ENCODE measurements around the gene SLC17A1. TPM values are rescaled to one million over a fixed set of nuclear protein-coding genes. Genes with fewer than 3 reads are reported as not detected.
A peak's percentile ranks its signal among the peaks of the same experiment; 100 is the strongest.

SLC17A1 gene
- total and polyA plus RNA-seq, 3 experiments from 2014 or later = not detected

GRCh38 chr6:25768566-25768965 is 63.3 kb downstream of the SLC17A1 start:
- Histone ChIP-seq H3K27me3 (ENCODE audit: insufficient read depth, low read length, poor library complexity, severe bottlenecking) (peaks cover 3% of the 10 kb centered on the region), H3K4me1 (ENCODE audit: insufficient read depth, low read length) (no peaks in the 10 kb centered on the region), H3K4me3 (ENCODE audit: low read length) (no peak overlapping the region), H3K27ac (ENCODE audit: low read depth, low read length) (no peak overlapping the region), H3K9me3 (ENCODE audit: low read length) (no peaks in the 10 kb centered on the region), H3K36me3 (ENCODE audit: insufficient read depth, low read length) (no peaks in the 10 kb centered on the region)
- no peaks in the 10 kb centered on the region for H3K4me1 Mint-ChIP-seq
- H3K27me3 Mint-ChIP-seq = peaks cover 17 to 50% of the 10 kb centered on the region in 2 donors
- no peak for DNase-seq
- H3K4me3 Mint-ChIP-seq = no peak overlapping the region
- H3K36me3 Mint-ChIP-seq = no peaks in the 10 kb centered on the region
- ChIA-PET CTCF (no interaction called here), POLR2A (no interaction called here)
- no peak overlapping the region for H3K27ac Mint-ChIP-seq
- no peaks in the 10 kb centered on the region for H3K9me3 Mint-ChIP-seq

- no peaks in the 10 kb centered on the region for H3K4me1 ChIP-seq (ENCODE audit: insufficient read depth, low read length)
- Mint-ChIP-seq H3K27me3 (peaks cover 5 to 45% of the 10 kb centered on the region in 2 donors), H3K36me3 (no peaks in the 10 kb centered on the region), H3K27ac (no peak overlapping the region), H3K4me3 (no peak overlapping the region), H3K4me1 (no peaks in the 10 kb centered on the region), H3K9me3 (no peaks in the 10 kb centered on the region)
- no peak for DNase-seq
- ChIA-PET CTCF (interaction anchor here (0.6 kb wide), 1 partner anchor 1134 kb away, joined by 4 read pairs; no protein-coding TSS in a partner anchor), POLR2A (no interaction called here)
- H3K27ac ChIP-seq (ENCODE audit: low read depth, low read length) = no peak overlapping the region
- H3K9me3 ChIP-seq (ENCODE audit: low read length) = no peaks in the 10 kb centered on the region
- no peak overlapping the region for H3K4me3 ChIP-seq (ENCODE audit: low read length)
- no peaks in the 10 kb centered on the region for H3K27me3 ChIP-seq (ENCODE audit: insufficient read depth, low read length, poor library complexity, severe bottlenecking)
- H3K36me3 ChIP-seq (ENCODE audit: insufficient read depth, low read length) = no peaks in the 10 kb centered on the region
Measured at GRCh38 chr6:25764611-25765010, 67.2 kb downstream of the SLC17A1 start.

- CTCF ChIA-PET = no interaction called here
- POLR2A ChIA-PET = no interaction called here
- no peaks in the 10 kb centered on the region for H3K27me3 ChIP-seq (ENCODE audit: insufficient read depth, low read length, poor library complexity, severe bottlenecking)
- H3K9me3 ChIP-seq (ENCODE audit: low read length) = no peaks in the 10 kb centered on the region
- no peaks in the 10 kb centered on the region for H3K4me1 ChIP-seq (ENCODE audit: insufficient read depth, low read length)
- Mint-ChIP-seq H3K36me3 (no peaks in the 10 kb centered on the region), H3K27me3 (peaks cover 4 to 22% of the 10 kb centered on the region in 2 donors), H3K9me3 (no peaks in the 10 kb centered on the region), H3K4me3 (no peak overlapping the region), H3K4me1 (no peaks in the 10 kb centered on the region), H3K27ac (peak overlapping the region in 1 of 8 donors; percentile 7)
- DNase-seq = no peak
- no peaks in the 10 kb centered on the region for H3K36me3 ChIP-seq (ENCODE audit: insufficient read depth, low read length)
- no peak overlapping the region for H3K27ac ChIP-seq (ENCODE audit: low read depth, low read length)
- H3K4me3 ChIP-seq (ENCODE audit: low read length) = no peak overlapping the region
Measured at GRCh38 chr6:25757936-25758642, 73.8 kb downstream of the SLC17A1 start.

- Mint-ChIP-seq H3K27me3 (peaks cover 4 to 18% of the 10 kb centered on the region in 2 donors), H3K4me1 (no peaks in the 10 kb centered on the region), H3K4me3 (no peak overlapping the region), H3K9me3 (no peaks in the 10 kb centered on the region), H3K27ac (peak overlapping the region in 1 of 8 donors; percentile 14), H3K36me3 (no peaks in the 10 kb centered on the region)
- Histone ChIP-seq H3K27me3 (ENCODE audit: insufficient read depth, low read length, poor library complexity, severe bottlenecking) (no peaks in the 10 kb centered on the region), H3K4me3 (ENCODE audit: low read length) (no peak overlapping the region), H3K36me3 (ENCODE audit: insufficient read depth, low read length) (no peaks in the 10 kb centered on the region), H3K4me1 (ENCODE audit: insufficient read depth, low read length) (no peaks in the 10 kb centered on the region), H3K9me3 (ENCODE audit: low read length) (no peaks in the 10 kb centered on the region), H3K27ac (ENCODE audit: low read depth, low read length) (no peak overlapping the region)
- ChIA-PET POLR2A (no interaction called here), CTCF (no interaction called here)
- DNase-seq = no peak
Measured at GRCh38 chr6:25756382-25757363, 75.2 kb downstream of the SLC17A1 start.

- CTCF ChIA-PET = no interaction called here
- H3K27ac Mint-ChIP-seq = no peak overlapping the region
- H3K27me3 ChIP-seq (ENCODE audit: insufficient read depth, low read length, poor library complexity, severe bottlenecking) = no peaks in the 10 kb centered on the region
- no peak for DNase-seq
- no peaks in the 10 kb centered on the region for H3K36me3 Mint-ChIP-seq
- POLR2A ChIA-PET = no interaction called here
- no peak overlapping the region for H3K27ac ChIP-seq (ENCODE audit: low read depth, low read length)
- H3K9me3 Mint-ChIP-seq = no peaks in the 10 kb centered on the region
- no peak overlapping the region for H3K4me3 Mint-ChIP-seq
- H3K9me3 ChIP-seq (ENCODE audit: low read length) = no peaks in the 10 kb centered on the region
- peaks cover 4 to 10% of the 10 kb centered on the region in 2 donors for H3K27me3 Mint-ChIP-seq
- H3K4me1 ChIP-seq (ENCODE audit: insufficient read depth, low read length) = no peaks in the 10 kb centered on the region
- no peaks in the 10 kb centered on the region for H3K36me3 ChIP-seq (ENCODE audit: insufficient read depth, low read length)
- H3K4me3 ChIP-seq (ENCODE audit: low read length) = no peak overlapping the region
- H3K4me1 Mint-ChIP-seq = no peaks in the 10 kb centered on the region
Measured at GRCh38 chr6:25755483-25755882, 76.4 kb downstream of the SLC17A1 start.

- Histone ChIP-seq H3K27me3 (ENCODE audit: insufficient read depth, low read length, poor library complexity, severe bottlenecking) (no peaks in the 10 kb centered on the region), H3K9me3 (ENCODE audit: low read length) (no peaks in the 10 kb centered on the region), H3K36me3 (ENCODE audit: insufficient read depth, low read length) (no peaks in the 10 kb centered on the region), H3K4me1 (ENCODE audit: insufficient read depth, low read length) (no peaks in the 10 kb centered on the region), H3K4me3 (ENCODE audit: low read length) (no peak within 1 kb of the TSS), H3K27ac (ENCODE audit: low read depth, low read length) (no peak within 1 kb of the TSS)
- Mint-ChIP-seq H3K36me3 (no peaks in the 10 kb centered on the region), H3K4me3 (no peak within 1 kb of the TSS), H3K27me3 (peaks cover 4 to 8% of the 10 kb centered on the region in 2 donors), H3K4me1 (no peaks in the 10 kb centered on the region), H3K27ac (no peak within 1 kb of the TSS), H3K9me3 (no peaks in the 10 kb centered on the region)
- no peak for DNase-seq
- POLR2A ChIA-PET = no interaction called here
- CTCF ChIA-PET = no interaction called here
Measured at GRCh38 chr6:25754535-25754934, 77.3 kb downstream of the SLC17A1 start, which contains the start of gene SLC17A4. TSS of gene SLC17A4 (plus strand) at chr6:25754742. CDS start at chr6:25761963, 7,221 bp downstream.

- no peaks in the 10 kb centered on the region for H3K4me1 Mint-ChIP-seq
- H3K27me3 ChIP-seq (ENCODE audit: insufficient read depth, low read length, poor library complexity, severe bottlenecking) = no peaks in the 10 kb centered on the region
- no peak overlapping the region for H3K4me3 ChIP-seq (ENCODE audit: low read length)
- H3K27ac Mint-ChIP-seq = no peak overlapping the region
- no peaks in the 10 kb centered on the region for H3K9me3 Mint-ChIP-seq
- H3K27me3 Mint-ChIP-seq = peaks cover 0 to 2% of the 10 kb centered on the region in 2 donors
- H3K27ac ChIP-seq (ENCODE audit: low read depth, low read length) = no peak overlapping the region
- POLR2A ChIA-PET = no interaction called here
- H3K4me3 Mint-ChIP-seq = no peak overlapping the region
- no peaks in the 10 kb centered on the region for H3K36me3 Mint-ChIP-seq
- no peak for DNase-seq
- no peaks in the 10 kb centered on the region for H3K4me1 ChIP-seq (ENCODE audit: insufficient read depth, low read length)
- no peaks in the 10 kb centered on the region for H3K36me3 ChIP-seq (ENCODE audit: insufficient read depth, low read length)
- CTCF ChIA-PET = no interaction called here
- H3K9me3 ChIP-seq (ENCODE audit: low read length) = no peaks in the 10 kb centered on the region
Measured at GRCh38 chr6:25753079-25753478, 78.8 kb downstream of the SLC17A1 start.

- Mint-ChIP-seq H3K9me3 (no peaks in the 10 kb centered on the region), H3K27me3 (peaks cover 0 to 2% of the 10 kb centered on the region in 2 donors), H3K4me1 (no peaks in the 10 kb centered on the region), H3K36me3 (no peaks in the 10 kb centered on the region), H3K27ac (no peak overlapping the region), H3K4me3 (no peak overlapping the region)
- Histone ChIP-seq H3K27ac (ENCODE audit: low read depth, low read length) (no peak overlapping the region), H3K36me3 (ENCODE audit: insufficient read depth, low read length) (no peaks in the 10 kb centered on the region), H3K4me3 (ENCODE audit: low read length) (no peak overlapping the region), H3K27me3 (ENCODE audit: insufficient read depth, low read length, poor library complexity, severe bottlenecking) (no peaks in the 10 kb centered on the region), H3K9me3 (ENCODE audit: low read length) (no peaks in the 10 kb centered on the region), H3K4me1 (ENCODE audit: insufficient read depth, low read length) (no peaks in the 10 kb centered on the region)
- ChIA-PET POLR2A (no interaction called here), CTCF (no interaction called here)
- no peak for DNase-seq
Measured at GRCh38 chr6:25750906-25751305, 80.9 kb downstream of the SLC17A1 start.
